Measurements from ENCODE around the gene TBXAS1. TPM values are rescaled to one million over a fixed set of nuclear protein-coding genes. Genes with fewer than 3 reads are reported as not detected.

TBXAS1 gene
- total RNA-seq, 1 donor from 2014 or later = 9.9 TPM

GRCh38 chr7:139906879-139907278 is 77.8 kb downstream of the TBXAS1 start:
- no peak overlapping the region for H3K9ac ChIP-seq (ENCODE audit: low read depth in 1 of 3, low read length in 3 of 3)
- peaks cover 0 to 5% (median 3%) of the 10 kb centered on the region in 3 donors for H3K9me3 ChIP-seq (ENCODE audit: control insufficient read depth in 3 of 3, low read length in 3 of 3)
- no peaks in the 10 kb centered on the region for H3K27me3 ChIP-seq (ENCODE audit: control insufficient read depth in 3 of 3, insufficient read depth in 3 of 3, low read length in 3 of 3)
- H3K4me1 ChIP-seq (ENCODE audit: control insufficient read depth in 3 of 3, insufficient read depth in 3 of 3, low read length in 3 of 3) = peaks cover 0 to 5% (median 4%) of the 10 kb centered on the region in 3 donors
- no peaks in the 10 kb centered on the region for H3K36me3 ChIP-seq (ENCODE audit: control insufficient read depth in 3 of 3, insufficient read depth in 3 of 3, low read length in 3 of 3)
- H3K27ac ChIP-seq (ENCODE audit: low read depth, low read length) = no peak overlapping the region
- no peak overlapping the region for H3K4me3 ChIP-seq (ENCODE audit: low read length in 3 of 3)

GRCh38 chr7:139908792-139909191 is 79.7 kb downstream of the TBXAS1 start:
- Histone ChIP-seq H3K9ac (ENCODE audit: low read depth in 1 of 3, low read length in 3 of 3) (no peak overlapping the region), H3K36me3 (ENCODE audit: control insufficient read depth in 3 of 3, insufficient read depth in 3 of 3, low read length in 3 of 3) (no peaks in the 10 kb centered on the region), H3K4me1 (ENCODE audit: control insufficient read depth in 3 of 3, insufficient read depth in 3 of 3, low read length in 3 of 3) (peaks cover 2 to 5% (median 4%) of the 10 kb centered on the region in 3 donors), H3K4me3 (ENCODE audit: low read length in 3 of 3) (no peak overlapping the region), H3K27me3 (ENCODE audit: control insufficient read depth in 3 of 3, insufficient read depth in 3 of 3, low read length in 3 of 3) (no peaks in the 10 kb centered on the region), H3K27ac (ENCODE audit: low read depth, low read length) (no peak overlapping the region), H3K9me3 (ENCODE audit: control insufficient read depth in 3 of 3, low read length in 3 of 3) (peaks cover 0 to 5% (median 3%) of the 10 kb centered on the region in 3 donors)

GRCh38 chr7:139909379-139910050 is 80.5 kb downstream of the TBXAS1 start:
- Histone ChIP-seq H3K27ac (ENCODE audit: low read depth, low read length) (no peak overlapping the region), H3K36me3 (ENCODE audit: control insufficient read depth in 3 of 3, insufficient read depth in 3 of 3, low read length in 3 of 3) (no peaks in the 10 kb centered on the region), H3K27me3 (ENCODE audit: control insufficient read depth in 3 of 3, insufficient read depth in 3 of 3, low read length in 3 of 3) (no peaks in the 10 kb centered on the region), H3K4me3 (ENCODE audit: low read length in 3 of 3) (no peak overlapping the region), H3K4me1 (ENCODE audit: control insufficient read depth in 3 of 3, insufficient read depth in 3 of 3, low read length in 3 of 3) (peaks cover 2 to 6% (median 5%) of the 10 kb centered on the region in 3 donors), H3K9me3 (ENCODE audit: control insufficient read depth in 3 of 3, low read length in 3 of 3) (peaks cover 0 to 5% (median 3%) of the 10 kb centered on the region in 3 donors), H3K9ac (ENCODE audit: low read depth in 1 of 3, low read length in 3 of 3) (no peak overlapping the region)

- H3K36me3 ChIP-seq (ENCODE audit: control insufficient read depth in 3 of 3, insufficient read depth in 3 of 3, low read length in 3 of 3) = no peaks in the 10 kb centered on the region
- H3K27me3 ChIP-seq (ENCODE audit: control insufficient read depth in 3 of 3, insufficient read depth in 3 of 3, low read length in 3 of 3) = no peaks in the 10 kb centered on the region
- no peaks in the 10 kb centered on the region for H3K9me3 ChIP-seq (ENCODE audit: control insufficient read depth in 3 of 3, low read length in 3 of 3)
- no peak overlapping the region for H3K9ac ChIP-seq (ENCODE audit: low read depth in 1 of 3, low read length in 3 of 3)
- H3K4me3 ChIP-seq (ENCODE audit: low read length in 3 of 3) = no peak overlapping the region
- H3K27ac ChIP-seq (ENCODE audit: low read depth, low read length) = no peak overlapping the region
- peaks cover 7 to 22% (median 12%) of the 10 kb centered on the region in 3 donors for H3K4me1 ChIP-seq (ENCODE audit: control insufficient read depth in 3 of 3, insufficient read depth in 3 of 3, low read length in 3 of 3)
Measured at GRCh38 chr7:139913021-139913844, 84.2 kb downstream of the TBXAS1 start.

- Histone ChIP-seq H3K36me3 (ENCODE audit: control insufficient read depth in 3 of 3, insufficient read depth in 3 of 3, low read length in 3 of 3) (no peaks in the 10 kb centered on the region), H3K9ac (ENCODE audit: low read depth in 1 of 3, low read length in 3 of 3) (no peak overlapping the region)
Measured at GRCh38 chr7:139913845-139914135, 84.7 kb downstream of the TBXAS1 start.

GRCh38 chr7:139914306-139915267 is 85.5 kb downstream of the TBXAS1 start:
- no peak overlapping the region for H3K4me3 ChIP-seq (ENCODE audit: low read length in 3 of 3)
- peaks cover 12 to 26% (median 16%) of the 10 kb centered on the region in 3 donors for H3K4me1 ChIP-seq (ENCODE audit: control insufficient read depth in 3 of 3, insufficient read depth in 3 of 3, low read length in 3 of 3)
- no peaks in the 10 kb centered on the region for H3K9me3 ChIP-seq (ENCODE audit: control insufficient read depth in 3 of 3, low read length in 3 of 3)
- no peaks in the 10 kb centered on the region for H3K27me3 ChIP-seq (ENCODE audit: control insufficient read depth in 3 of 3, insufficient read depth in 3 of 3, low read length in 3 of 3)
- H3K9ac ChIP-seq (ENCODE audit: low read depth in 1 of 3, low read length in 3 of 3) = no peak overlapping the region
- no peak overlapping the region for H3K27ac ChIP-seq (ENCODE audit: low read depth, low read length)
- H3K36me3 ChIP-seq (ENCODE audit: control insufficient read depth in 3 of 3, insufficient read depth in 3 of 3, low read length in 3 of 3) = no peaks in the 10 kb centered on the region

More at GRCh38 chr7:139913845-139914135, 84.7 kb downstream of the TBXAS1 start:
- no peak overlapping the region for H3K4me3 ChIP-seq (ENCODE audit: low read length in 3 of 3)
- H3K4me1 ChIP-seq (ENCODE audit: control insufficient read depth in 3 of 3, insufficient read depth in 3 of 3, low read length in 3 of 3) = peaks cover 12 to 26% (median 16%) of the 10 kb centered on the region in 3 donors
- no peaks in the 10 kb centered on the region for H3K9me3 ChIP-seq (ENCODE audit: control insufficient read depth in 3 of 3, low read length in 3 of 3)
- H3K27me3 ChIP-seq (ENCODE audit: control insufficient read depth in 3 of 3, insufficient read depth in 3 of 3, low read length in 3 of 3) = no peaks in the 10 kb centered on the region
- H3K27ac ChIP-seq (ENCODE audit: low read depth, low read length) = no peak overlapping the region

- H3K4me1 ChIP-seq (ENCODE audit: control insufficient read depth in 3 of 3, insufficient read depth in 3 of 3, low read length in 3 of 3) = peaks cover 12 to 22% (median 12%) of the 10 kb centered on the region in 3 donors
- no peaks in the 10 kb centered on the region for H3K9me3 ChIP-seq (ENCODE audit: control insufficient read depth in 3 of 3, low read length in 3 of 3)
- H3K36me3 ChIP-seq (ENCODE audit: control insufficient read depth in 3 of 3, insufficient read depth in 3 of 3, low read length in 3 of 3) = no peaks in the 10 kb centered on the region
- no peak overlapping the region for H3K27ac ChIP-seq (ENCODE audit: low read depth, low read length)
- no peak overlapping the region for H3K4me3 ChIP-seq (ENCODE audit: low read length in 3 of 3)
- no peaks in the 10 kb centered on the region for H3K27me3 ChIP-seq (ENCODE audit: control insufficient read depth in 3 of 3, insufficient read depth in 3 of 3, low read length in 3 of 3)
- no peak overlapping the region for H3K9ac ChIP-seq (ENCODE audit: low read depth in 1 of 3, low read length in 3 of 3)
Measured at GRCh38 chr7:139915268-139915863, 86.3 kb downstream of the TBXAS1 start.

GRCh38 chr7:139915864-139916716 is 87.0 kb downstream of the TBXAS1 start:
- Histone ChIP-seq H3K27ac (ENCODE audit: low read depth, low read length) (peak overlapping the region; percentile 37), H3K9me3 (ENCODE audit: control insufficient read depth in 3 of 3, low read length in 3 of 3) (no peaks in the 10 kb centered on the region), H3K36me3 (ENCODE audit: control insufficient read depth in 3 of 3, insufficient read depth in 3 of 3, low read length in 3 of 3) (no peaks in the 10 kb centered on the region), H3K27me3 (ENCODE audit: control insufficient read depth in 3 of 3, insufficient read depth in 3 of 3, low read length in 3 of 3) (no peaks in the 10 kb centered on the region), H3K4me1 (ENCODE audit: control insufficient read depth in 3 of 3, insufficient read depth in 3 of 3, low read length in 3 of 3) (peaks cover 12 to 22% (median 12%) of the 10 kb centered on the region in 3 donors), H3K4me3 (ENCODE audit: low read length in 3 of 3) (no peak overlapping the region), H3K9ac (ENCODE audit: low read depth in 1 of 3, low read length in 3 of 3) (no peak overlapping the region)
